ENCODE results near the gene HIP1. TPM values are rescaled to one million over a fixed set of nuclear protein-coding genes. Genes with fewer than 3 reads are reported as not detected.

HIP1 gene
- total RNA-seq, 1 experiment from 2014 or later: 43.3 TPM

DNA sequence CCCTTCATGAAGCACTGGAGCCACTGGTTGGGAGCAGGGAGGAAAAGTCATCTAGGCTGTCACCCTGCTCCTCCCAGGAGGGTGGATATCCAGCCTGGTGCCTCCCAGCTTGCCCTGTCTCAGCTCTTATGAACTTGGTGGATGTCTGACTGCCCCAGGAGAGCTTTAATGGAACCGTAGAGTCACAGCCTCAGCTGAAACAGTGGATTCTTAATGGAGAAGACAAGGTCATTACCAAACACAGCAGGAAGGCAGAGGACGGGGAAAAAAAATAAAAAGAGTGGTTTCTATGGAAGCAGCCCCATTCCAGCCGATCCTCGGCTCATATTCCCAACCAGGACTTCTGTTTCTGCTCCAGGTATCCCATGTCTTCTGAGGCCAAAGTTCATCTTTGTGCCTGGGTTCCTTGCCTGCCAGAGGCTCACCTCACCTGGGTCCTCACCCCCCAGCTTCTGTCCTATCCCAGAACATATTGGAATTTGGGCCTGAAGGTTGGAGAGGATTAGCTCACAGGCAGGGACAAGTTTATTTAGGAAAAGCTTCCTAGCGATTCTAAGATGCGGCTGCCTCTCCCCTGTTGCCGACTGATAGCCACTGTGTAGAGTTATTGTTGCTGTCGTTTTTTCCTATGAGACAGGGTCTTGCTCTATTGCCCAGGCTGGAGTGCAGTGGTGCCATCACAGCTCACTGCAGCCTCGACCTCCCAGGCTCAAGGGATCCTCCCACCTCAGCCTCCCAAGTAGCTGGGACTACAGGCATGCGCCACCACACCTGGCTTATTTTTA lies 17.7 kb upstream of the HIP1 start:
- DNase-seq (ENCODE audit: low read depth, low spot score) (no peak), ATAC-seq (no peak)
- Histone ChIP-seq H3K27me3 (ENCODE audit: control insufficient read depth, insufficient read depth, low read length) (no peaks in the 10 kb centered on the region), H3K9me3 (ENCODE audit: control insufficient read depth, insufficient read depth, low read depth, low read length) (no peaks in the 10 kb centered on the region), H3K4me3 (ENCODE audit: low read depth in 2 of 2, low read length in 2 of 2) (no peak overlapping the region), H3K36me3 (ENCODE audit: control insufficient read depth, insufficient read depth, low read length) (no peaks in the 10 kb centered on the region), H3K27ac (ENCODE audit: low read length) (no peak overlapping the region), H3K4me1 (ENCODE audit: control insufficient read depth, insufficient read depth, low read length) (no peaks in the 10 kb centered on the region)
- in situ Hi-C loops (cut with HindIII; ENCODE audit: low pct_unique_long_range_greater_than_20kb, low sequenced_read_pairs) (no loop called here), intact Hi-C loops (cut with micrococcal nuclease; ENCODE audit: unreplicated experiment) (no loop called here)
- ChIA-PET CTCF (interaction anchor here (0.6 to 0.9 kb wide), 2 partner anchors 13 to 207 kb away, joined by 3 read pairs; no protein-coding TSS in a partner anchor), POLR2A (interaction anchor here (0.6 kb wide), 1 partner anchor 309 kb away, joined by 5 read pairs; no protein-coding TSS in a partner anchor)
- TF ChIP-seq SIN3A (IDR thresholded peaks at IDR 0.05; ENCODE audit: borderline replicate concordance, insufficient read depth, low read depth, low read length) (no peak), TCF7L2 (IDR thresholded peaks at IDR 0.05; ENCODE audit: low read depth, low read length) (no peak), REST (IDR thresholded peaks at IDR 0.05; ENCODE audit: insufficient read depth in 1 of 2, low read depth in 2 of 2, low read length in 1 of 2) (no peak), POLR2AphosphoS5 (IDR thresholded peaks at IDR 0.05; ENCODE audit: low read depth, low read length) (no peak)
- TF ChIP-seq, protein P1, sequence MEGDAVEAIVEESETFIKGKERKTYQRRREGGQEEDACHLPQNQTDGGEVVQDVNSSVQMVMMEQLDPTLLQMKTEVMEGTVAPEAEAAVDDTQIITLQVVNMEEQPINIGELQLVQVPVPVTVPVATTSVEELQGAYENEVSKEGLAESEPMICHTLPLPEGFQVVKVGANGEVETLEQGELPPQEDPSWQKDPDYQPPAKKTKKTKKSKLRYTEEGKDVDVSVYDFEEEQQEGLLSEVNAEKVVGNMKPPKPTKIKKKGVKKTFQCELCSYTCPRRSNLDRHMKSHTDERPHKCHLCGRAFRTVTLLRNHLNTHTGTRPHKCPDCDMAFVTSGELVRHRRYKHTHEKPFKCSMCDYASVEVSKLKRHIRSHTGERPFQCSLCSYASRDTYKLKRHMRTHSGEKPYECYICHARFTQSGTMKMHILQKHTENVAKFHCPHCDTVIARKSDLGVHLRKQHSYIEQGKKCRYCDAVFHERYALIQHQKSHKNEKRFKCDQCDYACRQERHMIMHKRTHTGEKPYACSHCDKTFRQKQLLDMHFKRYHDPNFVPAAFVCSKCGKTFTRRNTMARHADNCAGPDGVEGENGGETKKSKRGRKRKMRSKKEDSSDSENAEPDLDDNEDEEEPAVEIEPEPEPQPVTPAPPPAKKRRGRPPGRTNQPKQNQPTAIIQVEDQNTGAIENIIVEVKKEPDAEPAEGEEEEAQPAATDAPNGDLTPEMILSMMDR (IDR thresholded peaks at IDR 0.05): no peak
- no TSS peak for BruUV-seq (replicated peaks)

- H3K36me3 ChIP-seq (ENCODE audit: control insufficient read depth, insufficient read depth, low read length): no peaks in the 10 kb centered on the region
- no peaks in the 10 kb centered on the region for H3K9me3 ChIP-seq (ENCODE audit: control insufficient read depth, insufficient read depth, low read depth, low read length)
- ATAC-seq (no peak), DNase-seq (ENCODE audit: low read depth, low spot score) (no peak)
- TF ChIP-seq SIN3A (IDR thresholded peaks at IDR 0.05; ENCODE audit: borderline replicate concordance, insufficient read depth, low read depth, low read length) (no peak), TCF7L2 (IDR thresholded peaks at IDR 0.05; ENCODE audit: low read depth, low read length) (no peak), POLR2AphosphoS5 (IDR thresholded peaks at IDR 0.05; ENCODE audit: low read depth, low read length) (no peak), REST (IDR thresholded peaks at IDR 0.05; ENCODE audit: insufficient read depth in 1 of 2, low read depth in 2 of 2, low read length in 1 of 2) (no peak)
- TF ChIP-seq, protein P1 (IDR thresholded peaks at IDR 0.05): no peak
- H3K27ac ChIP-seq (ENCODE audit: low read length): no peak overlapping the region
- H3K4me1 ChIP-seq (ENCODE audit: control insufficient read depth, insufficient read depth, low read length): peaks cover 4% of the 10 kb centered on the region; the same call in 1 of the 2 replicates
- H3K27me3 ChIP-seq (ENCODE audit: control insufficient read depth, insufficient read depth, low read length): no peaks in the 10 kb centered on the region
- intact Hi-C loops (cut with micrococcal nuclease; ENCODE audit: unreplicated experiment): no loop called here
- in situ Hi-C loops (cut with HindIII; ENCODE audit: low pct_unique_long_range_greater_than_20kb, low sequenced_read_pairs): no loop called here
- no peak overlapping the region for H3K4me3 ChIP-seq (ENCODE audit: low read depth in 2 of 2, low read length in 2 of 2)
- ChIA-PET CTCF (interaction anchor here (0.9 kb wide), 1 partner anchor 13 kb away, joined by 3 read pairs; no protein-coding TSS in a partner anchor), POLR2A (no interaction called here)
- no TSS peak for BruUV-seq (replicated peaks)
Measured at GRCh38 chr7:75743455-75743859, 4.7 kb upstream of the HIP1 start.
